ENCODE data around the gene NCAM1.
A peak's percentile ranks its signal among the peaks of the same experiment; 100 is the strongest.

Gene NCAM1

GRCh38 chr11:113065330-113065729 is 104.1 kb downstream of the NCAM1 start:
- DNase-seq (ENCODE audit: low read depth), result no peak
- no peak for TF ChIP-seq CTCF (conservative IDR thresholded peaks at IDR 0.05; ENCODE audit: low read length)
- H3K4me3 ChIP-seq (ENCODE audit: low read length), result no peak overlapping the region

GRCh38 chr11:113072237-113072858 is 111.1 kb downstream of the NCAM1 start:
- TF ChIP-seq CTCF (conservative IDR thresholded peaks at IDR 0.05; ENCODE audit: low read length), result no peak
- no peak for DNase-seq (ENCODE audit: low read depth)
- H3K4me3 ChIP-seq (ENCODE audit: low read length), result no peak overlapping the region

GRCh38 chr11:113073290-113073953 is 112.2 kb downstream of the NCAM1 start:
- no peak for TF ChIP-seq CTCF (conservative IDR thresholded peaks at IDR 0.05; ENCODE audit: low read length)

GRCh38 chr11:113075586-113076095 is 114.4 kb downstream of the NCAM1 start:
- no peak for DNase-seq (ENCODE audit: low read depth)
- no peak for TF ChIP-seq CTCF (conservative IDR thresholded peaks at IDR 0.05; ENCODE audit: low read length)

More at GRCh38 chr11:113073290-113073953, 112.2 kb downstream of the NCAM1 start:
- no peak overlapping the region for H3K4me3 ChIP-seq (ENCODE audit: low read length)
- DNase-seq (ENCODE audit: low read depth), result peak; percentile 8

GRCh38 chr11:113077379-113077778 is 116.2 kb downstream of the NCAM1 start:
- no peak for DNase-seq (ENCODE audit: low read depth)
- no peak overlapping the region for H3K4me3 ChIP-seq (ENCODE audit: low read length)
- TF ChIP-seq CTCF (conservative IDR thresholded peaks at IDR 0.05; ENCODE audit: low read length), result no peak

More at GRCh38 chr11:113075586-113076095, 114.4 kb downstream of the NCAM1 start:
- H3K4me3 ChIP-seq (ENCODE audit: low read length), result no peak overlapping the region

- no peak for TF ChIP-seq CTCF (conservative IDR thresholded peaks at IDR 0.05; ENCODE audit: low read length)
- no peak for DNase-seq (ENCODE audit: low read depth)
- no peak overlapping the region for H3K4me3 ChIP-seq (ENCODE audit: low read length)
These were observed 121.2 kb downstream of the NCAM1 start for GRCh38 chr11:113082341-113082955.
